NCI-H1436 (cell line): ENCODE data around the gene RACK1.
"Not testable (repeated sequence)": the region's sequence is repeated elsewhere in the genome, so short reads cannot be mapped to it uniquely, and the experiment has no call there.

Experiments used
- DNase-seq: peaks from one replicate; lab custom pipeline; 2025; lab: John Stamatoyannopoulos, UW

Gene RACK1

GRCh38 chr5:181214249-181214648 is 29.5 kb downstream of the RACK1 start:
- DNase-seq, result not testable (repeated sequence)

GRCh38 chr5:181212934-181213333 is 30.8 kb downstream of the RACK1 start:
- DNase-seq, result no peak

GRCh38 chr5:181212080-181212479 is 31.6 kb downstream of the RACK1 start:
- DNase-seq, result no peak

GRCh38 chr5:181211208-181211607 is 32.5 kb downstream of the RACK1 start:
- DNase-seq, result no peak

- DNase-seq, result not testable (repeated sequence)
These were observed 33.0 kb downstream of the RACK1 start for GRCh38 chr5:181210698-181211097.

GRCh38 chr5:181210148-181210547 is 33.6 kb downstream of the RACK1 start:
- not testable (repeated sequence) for DNase-seq

- not testable (repeated sequence) for DNase-seq
These were observed 34.7 kb downstream of the RACK1 start for GRCh38 chr5:181209006-181209405.

GRCh38 chr5:181207960-181208253 is 35.8 kb downstream of the RACK1 start:
- no peak for DNase-seq

- no peak for DNase-seq
These were observed 36.3 kb downstream of the RACK1 start for GRCh38 chr5:181207214-181207959.

- DNase-seq, result no peak
These were observed 37.7 kb downstream of the RACK1 start for GRCh38 chr5:181205761-181206649.

- no peak for DNase-seq
These were observed 38.6 kb downstream of the RACK1 start, which contains the start of gene TRIM7 for GRCh38 chr5:181204826-181205760. TSS of gene TRIM7 (minus strand) at chr5:181205196. CDS start at chr5:181205110, 86 bp downstream.

- no peak for DNase-seq
These were observed 39.4 kb downstream of the RACK1 start for GRCh38 chr5:181204113-181204825.

- DNase-seq, result no peak
These were observed 40.0 kb downstream of the RACK1 start for GRCh38 chr5:181203777-181204112.

- DNase-seq, result no peak
These were observed 40.5 kb downstream of the RACK1 start for GRCh38 chr5:181203093-181203711.

- DNase-seq, result no peak
These were observed 42.9 kb downstream of the RACK1 start for GRCh38 chr5:181200816-181201215.

- no peak for DNase-seq
These were observed 43.6 kb downstream of the RACK1 start for GRCh38 chr5:181199881-181200638.

- no peak for DNase-seq
These were observed 44.7 kb downstream of the RACK1 start for GRCh38 chr5:181198905-181199519.

GRCh38 chr5:181198106-181198685 is 45.5 kb downstream of the RACK1 start:
- no peak for DNase-seq

- DNase-seq, result no peak
These were observed 46.3 kb downstream of the RACK1 start for GRCh38 chr5:181197326-181197951.
